ENCODE data around the gene MEX3C. TPM values are rescaled to one million over a fixed set of nuclear protein-coding genes. Genes with fewer than 3 reads are reported as not detected.

MEX3C gene
- total RNA-seq, 1 donor from 2014 or later = 40.0 TPM

- FAIRE-seq = no peak
- H3K27me3 ChIP-seq (ENCODE audit: control insufficient read depth, insufficient read depth, low read length) = no peaks in the 10 kb centered on the region
- no peak for TF ChIP-seq CTCF (IDR thresholded peaks at IDR 0.05; ENCODE audit: insufficient read depth, low read length, severe bottlenecking)
- no peak overlapping the region for H3K4me3 ChIP-seq (ENCODE audit: low read depth, low read length)
- DNase-seq (ENCODE audit: low read depth) = no peak
- no peaks in the 10 kb centered on the region for H3K36me3 ChIP-seq (ENCODE audit: control insufficient read depth, insufficient read depth, low read length)
These were observed 3.7 kb downstream of the MEX3C start for GRCh38 chr18:51193621-51194287.

- H3K27me3 ChIP-seq (ENCODE audit: control insufficient read depth, insufficient read depth, low read length) = no peaks in the 10 kb centered on the region
- H3K4me3 ChIP-seq (ENCODE audit: low read depth, low read length) = no peak overlapping the region
- no peak for DNase-seq (ENCODE audit: low read depth)
- FAIRE-seq = no peak
- no peaks in the 10 kb centered on the region for H3K36me3 ChIP-seq (ENCODE audit: control insufficient read depth, insufficient read depth, low read length)
- no peak for TF ChIP-seq CTCF (IDR thresholded peaks at IDR 0.05; ENCODE audit: insufficient read depth, low read length, severe bottlenecking)
These were observed 4.8 kb downstream of the MEX3C start for GRCh38 chr18:51192696-51193095.

DNA sequence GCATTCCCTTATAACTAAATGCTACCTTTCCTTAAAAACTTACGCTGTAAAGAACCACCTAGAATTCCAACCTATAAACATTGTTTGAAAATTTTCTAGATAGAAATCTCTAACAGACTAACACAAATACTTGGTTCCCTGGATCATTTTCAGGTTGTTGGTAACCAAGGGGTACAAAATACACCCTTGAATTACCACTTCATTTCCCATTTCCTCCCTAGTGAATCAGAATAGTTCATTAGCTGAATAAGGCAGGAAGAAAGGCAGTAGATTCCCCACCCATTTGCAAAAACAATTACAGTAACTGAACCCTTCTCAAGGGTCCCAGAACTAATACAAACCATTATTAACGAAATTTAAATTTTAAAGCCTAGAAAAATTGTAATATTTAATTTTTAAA, 5.5 kb downstream of the MEX3C start:
- DNase-seq (ENCODE audit: low read depth) = no peak
- Histone ChIP-seq H3K4me3 (ENCODE audit: low read depth, low read length) (no peak overlapping the region), H3K27me3 (ENCODE audit: control insufficient read depth, insufficient read depth, low read length) (no peaks in the 10 kb centered on the region), H3K36me3 (ENCODE audit: control insufficient read depth, insufficient read depth, low read length) (no peaks in the 10 kb centered on the region)
- TF ChIP-seq CTCF (IDR thresholded peaks at IDR 0.05; ENCODE audit: insufficient read depth, low read length, severe bottlenecking) = no peak
- no peak for FAIRE-seq

DNA sequence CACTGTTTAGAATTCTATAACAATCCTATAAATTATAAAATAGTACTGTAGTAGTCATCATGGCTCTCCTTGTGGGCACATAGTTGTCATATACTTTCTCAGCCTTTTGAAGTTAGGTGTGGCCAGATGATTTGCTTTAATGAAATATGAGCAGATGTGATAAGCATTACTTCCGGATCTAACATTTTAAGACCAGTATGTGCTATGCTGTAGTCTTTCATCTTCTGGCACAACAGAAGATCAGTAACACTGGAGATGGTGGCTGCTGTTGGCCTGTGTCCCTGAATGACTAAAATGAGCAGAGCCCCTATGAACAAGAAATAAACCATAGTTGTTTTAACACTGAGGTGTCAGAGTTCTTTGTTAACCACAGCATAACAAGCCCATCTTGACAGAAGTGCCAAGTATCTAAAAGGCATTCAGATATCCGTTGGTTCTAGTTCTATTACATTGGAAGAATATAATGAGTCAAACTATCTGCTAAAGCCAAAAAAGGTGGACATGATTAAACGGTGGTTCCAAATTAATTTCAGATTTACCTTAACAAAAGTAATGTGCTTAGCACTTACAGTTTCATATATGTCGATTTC, 6.3 kb downstream of the MEX3C start:
- H3K4me3 ChIP-seq (ENCODE audit: low read depth, low read length) = no peak overlapping the region
- FAIRE-seq (no peak), DNase-seq (ENCODE audit: low read depth) (no peak)
- H3K27me3 ChIP-seq (ENCODE audit: control insufficient read depth, insufficient read depth, low read length) = no peaks in the 10 kb centered on the region
- H3K36me3 ChIP-seq (ENCODE audit: control insufficient read depth, insufficient read depth, low read length) = no peaks in the 10 kb centered on the region
- TF ChIP-seq CTCF (IDR thresholded peaks at IDR 0.05; ENCODE audit: insufficient read depth, low read length, severe bottlenecking) = no peak

DNA sequence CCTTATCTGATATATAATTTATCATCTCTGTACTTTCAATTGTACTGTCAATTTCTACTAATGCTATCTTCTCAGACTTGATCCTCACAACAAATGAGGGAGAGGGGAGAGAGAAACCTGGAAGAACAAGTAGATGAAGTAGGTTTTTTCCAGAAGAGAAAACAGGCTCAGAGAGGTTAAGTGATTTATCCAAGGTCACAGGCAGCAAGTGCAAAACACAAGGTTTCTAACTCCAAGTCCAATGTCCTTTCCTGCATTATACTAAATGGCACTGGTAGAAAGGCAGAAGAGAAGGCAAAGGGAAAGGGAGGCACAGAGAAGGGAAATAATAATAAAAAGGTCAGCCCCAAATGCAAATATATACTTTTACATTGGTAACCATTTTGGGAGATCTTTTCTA, 7.5 kb downstream of the MEX3C start:
- Histone ChIP-seq H3K36me3 (ENCODE audit: control insufficient read depth, insufficient read depth, low read length) (peaks cover 4% of the 10 kb centered on the region), H3K27me3 (ENCODE audit: control insufficient read depth, insufficient read depth, low read length) (no peaks in the 10 kb centered on the region), H3K4me3 (ENCODE audit: low read depth, low read length) (no peak overlapping the region)
- FAIRE-seq = no peak
- no peak for DNase-seq (ENCODE audit: low read depth)
- no peak for TF ChIP-seq CTCF (IDR thresholded peaks at IDR 0.05; ENCODE audit: insufficient read depth, low read length, severe bottlenecking)
